Mesendoderm (in vitro differentiated cells): Measurements from ENCODE around the gene NR5A2.

Experiments used
- DNase-seq: peaks from one replicate; pipeline ENCODE4 v3.0.0; 2013
- H2AK5ac ChIP-seq: 2 replicates; pipeline ENCODE4 v1.6.1; 2013; ENCODE audit warnings: low read length, inconsistent platforms
- H2BK120ac ChIP-seq: 2 replicates; pipeline ENCODE4 v1.6.1; 2013; ENCODE audit warnings: low read depth, mild to moderate bottlenecking, low read length, moderate library complexity, mixed read lengths
- H2BK15ac ChIP-seq: replicated peaks from 2 replicates; pipeline ENCODE4 v1.6.1; 2013; ENCODE audit warnings: low read depth, mild to moderate bottlenecking, moderate library complexity
- H2BK5ac ChIP-seq: 2 replicates; pipeline ENCODE4 v1.6.1; 2013; ENCODE audit warnings: low read length, inconsistent platforms
- H3K18ac ChIP-seq: 2 replicates; pipeline ENCODE4 v1.6.1; 2013; ENCODE audit warnings: mild to moderate bottlenecking, low read length, mixed read lengths
- H3K23ac ChIP-seq: one replicate; pipeline ENCODE4 v1.6.1; 2013; ENCODE audit warnings: low read length
- H3K27ac ChIP-seq: 2 replicates; pipeline ENCODE4 v1.5.1; 2013; ENCODE audit warnings: low read depth, mild to moderate bottlenecking, inconsistent platforms, low read length, moderate library complexity
- H3K27me3 ChIP-seq: 2 replicates; pipeline ENCODE4 v1.6.1; 2013; ENCODE audit warnings: low read length, control low read depth, mild to moderate bottlenecking, inconsistent platforms; ENCODE audit not compliant: insufficient read depth, poor library complexity
- H3K36me3 ChIP-seq: 2 replicates; pipeline ENCODE4 v1.6.1; 2013; ENCODE audit warnings: low read length, inconsistent platforms; ENCODE audit not compliant: control insufficient read depth, insufficient read depth
- H3K4ac ChIP-seq: one replicate; pipeline ENCODE4 v1.6.1; 2013; ENCODE audit warnings: low read depth, mild to moderate bottlenecking, low read length, moderate library complexity
- H3K4me1 ChIP-seq: 2 replicates; pipeline ENCODE4 v1.6.1; 2013; ENCODE audit warnings: low read depth, low read length, inconsistent platforms; ENCODE audit not compliant: control insufficient read depth
- H3K4me2 ChIP-seq: 2 replicates; pipeline ENCODE4 v1.6.1; 2013; ENCODE audit warnings: low read length
- H3K4me3 ChIP-seq: 2 replicates; pipeline ENCODE4 v1.5.1; 2013; ENCODE audit warnings: mild to moderate bottlenecking, low read length
- H3K56ac ChIP-seq: one replicate; pipeline ENCODE4 v1.6.1; 2013; ENCODE audit warnings: low read length
- H3K79me1 ChIP-seq: 2 replicates; pipeline ENCODE4 v1.6.1; 2013; ENCODE audit warnings: low read length, inconsistent platforms
- H3K79me2 ChIP-seq: 2 replicates; pipeline ENCODE4 v1.6.1; 2013; ENCODE audit warnings: mild to moderate bottlenecking, low read length; ENCODE audit not compliant: control insufficient read depth, insufficient read depth
- H3K9ac ChIP-seq: 2 replicates; pipeline ENCODE4 v1.6.1; 2013; ENCODE audit warnings: low read length, inconsistent platforms
- H4K5ac ChIP-seq: one replicate; pipeline ENCODE4 v1.6.1; 2013; ENCODE audit warnings: low read length
- H4K8ac ChIP-seq: one replicate; pipeline ENCODE4 v1.6.1; 2013; ENCODE audit warnings: low read depth, mild to moderate bottlenecking, control low read depth, low read length, moderate library complexity
- WGBS: extraction: QIAGEN DNeasy Blood & Tissue Kit; methylation state at CpG from one replicate; pipeline ENCODE4 v1.1.7; 2013; ENCODE audit warnings: low lambda C conversion rate, missing lambda C conversion rate; ENCODE audit not compliant: insufficient coverage; ENCODE audit errors: extremely low coverage; 5-methylcytosine and 5-hydroxymethylcytosine counted together

Gene NR5A2

DNA sequence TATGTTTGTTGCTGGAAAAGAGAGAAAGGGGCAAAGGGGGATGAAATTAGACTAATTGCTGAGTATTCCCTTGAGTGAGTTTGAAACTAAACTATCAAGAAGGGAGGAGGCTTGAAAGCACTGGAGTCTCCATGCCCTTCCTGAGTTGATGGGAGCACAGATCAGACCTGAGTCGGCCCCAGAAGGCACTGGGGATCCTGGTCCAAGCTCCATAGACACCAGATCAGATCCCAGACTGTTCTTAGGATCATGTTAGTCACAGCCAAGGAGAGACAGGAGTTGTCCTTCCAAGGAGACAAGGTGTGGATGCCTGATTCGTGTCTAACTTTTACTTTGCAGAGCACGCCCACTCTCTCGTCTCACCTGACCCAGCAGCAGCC is 152.3 kb downstream of the NR5A2 start:
- Histone ChIP-seq H4K5ac (no peak overlapping the region), H3K27ac (no peak overlapping the region), H3K18ac (no peak overlapping the region), H2BK120ac (no peak overlapping the region), H3K4me3 (no peak overlapping the region), H3K27me3 (no peaks in the 10 kb centered on the region), H3K36me3 (no peaks in the 10 kb centered on the region), H2BK5ac (no peak overlapping the region), H3K9ac (no peak overlapping the region), H4K8ac (no peak overlapping the region), H3K79me1 (no peaks in the 10 kb centered on the region), H3K56ac (no peak overlapping the region), H2AK5ac (no peak overlapping the region), H3K23ac (no peak overlapping the region), H3K4me2 (no peak overlapping the region), H2BK15ac (no peak overlapping the region), H3K4ac (no peak overlapping the region), H3K4me1 (no peaks in the 10 kb centered on the region), H3K79me2 (no peaks in the 10 kb centered on the region)
- DNase-seq: no peak
- no CpG with 5 or more reads among the region's 4 CpGs for WGBS

DNA sequence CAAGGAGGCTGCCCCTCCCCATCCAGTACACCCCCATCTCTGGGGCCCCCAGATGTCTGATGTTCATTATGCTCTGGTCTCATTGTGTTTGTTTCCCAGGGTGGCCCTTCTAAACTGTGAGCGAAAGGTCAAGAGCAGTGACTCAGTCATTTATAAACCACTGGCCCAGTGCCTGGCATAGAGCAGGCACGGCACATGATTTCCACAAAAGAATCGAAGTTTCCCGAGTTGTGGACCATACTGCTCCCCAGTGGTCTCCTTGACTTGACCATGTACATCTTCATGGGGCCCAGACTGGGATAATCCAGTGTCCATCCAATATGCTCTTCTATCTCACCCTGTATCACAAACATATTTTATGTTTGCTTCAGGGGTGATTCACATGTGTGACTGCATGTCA is 153.3 kb downstream of the NR5A2 start:
- H4K5ac ChIP-seq: no peak overlapping the region
- H2BK15ac ChIP-seq: no peak overlapping the region
- no peak overlapping the region for H3K4me2 ChIP-seq
- no peak overlapping the region for H3K4me3 ChIP-seq
- no peak overlapping the region for H3K23ac ChIP-seq
- H3K9ac ChIP-seq: no peak overlapping the region
- WGBS: no CpG with 5 or more reads among the region's 4 CpGs
- no peak for DNase-seq
- no peak overlapping the region for H2AK5ac ChIP-seq
- no peaks in the 10 kb centered on the region for H3K27me3 ChIP-seq
- H4K8ac ChIP-seq: no peak overlapping the region
- H3K79me2 ChIP-seq: no peaks in the 10 kb centered on the region
- no peak overlapping the region for H2BK120ac ChIP-seq
- no peak overlapping the region for H3K27ac ChIP-seq
- H3K36me3 ChIP-seq: no peaks in the 10 kb centered on the region
- H3K79me1 ChIP-seq: no peaks in the 10 kb centered on the region
- H3K4me1 ChIP-seq: no peaks in the 10 kb centered on the region
- no peak overlapping the region for H3K18ac ChIP-seq
- H3K56ac ChIP-seq: no peak overlapping the region
- no peak overlapping the region for H3K4ac ChIP-seq
- H2BK5ac ChIP-seq: no peak overlapping the region

DNA sequence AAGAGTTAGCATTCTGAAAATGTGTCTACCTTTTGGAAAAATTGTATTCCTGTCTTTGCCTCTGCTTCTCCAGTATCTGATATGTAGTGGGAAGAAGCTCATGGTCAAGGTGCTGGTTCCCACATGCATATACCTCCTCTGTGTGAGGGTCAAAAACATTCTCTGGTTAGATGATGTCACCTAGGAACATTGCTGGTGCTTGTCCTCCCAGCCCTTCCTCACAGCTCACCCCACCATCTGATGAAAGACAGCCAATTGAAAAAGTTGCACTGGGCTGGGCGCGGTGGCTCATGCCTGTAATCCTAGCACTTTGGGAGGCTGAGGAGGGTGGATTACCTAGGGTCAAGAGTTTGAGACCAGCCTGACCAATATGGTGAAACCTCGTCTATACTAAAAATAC is 154.4 kb downstream of the NR5A2 start:
- Histone ChIP-seq H3K27me3 (no peaks in the 10 kb centered on the region), H3K79me2 (no peaks in the 10 kb centered on the region), H3K4me3 (no peak overlapping the region), H2BK120ac (no peak overlapping the region), H2BK15ac (no peak overlapping the region), H3K79me1 (no peaks in the 10 kb centered on the region), H2BK5ac (no peak overlapping the region), H2AK5ac (no peak overlapping the region), H3K9ac (no peak overlapping the region), H3K56ac (no peak overlapping the region), H3K4me2 (no peak overlapping the region), H3K4me1 (no peaks in the 10 kb centered on the region), H3K4ac (no peak overlapping the region), H4K5ac (no peak overlapping the region), H3K18ac (no peak overlapping the region), H3K36me3 (no peaks in the 10 kb centered on the region), H3K23ac (no peak overlapping the region), H3K27ac (no peak overlapping the region), H4K8ac (no peak overlapping the region)
- DNase-seq: no peak
- no CpG with 5 or more reads among the region's 3 CpGs for WGBS

DNA sequence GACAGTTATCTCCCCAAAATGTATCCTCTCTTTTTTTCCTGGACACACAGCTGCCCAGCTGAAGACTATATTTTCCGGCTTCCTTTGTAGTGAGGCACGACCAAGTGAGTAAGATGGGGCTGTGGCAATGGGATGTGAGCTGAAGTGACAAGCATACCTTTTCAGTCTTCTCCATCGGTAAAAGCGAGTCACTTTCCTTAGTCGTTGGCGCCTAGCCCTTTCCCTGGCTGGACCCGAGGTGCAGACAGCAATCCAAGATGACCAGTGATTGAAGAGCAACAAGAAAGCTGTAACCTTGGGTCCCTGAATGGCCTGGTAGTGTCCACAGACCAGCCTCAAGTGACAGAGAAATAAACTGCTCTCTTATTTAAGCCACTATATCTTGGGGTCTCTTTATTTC is 155.2 kb downstream of the NR5A2 start:
- Histone ChIP-seq H2AK5ac (no peak overlapping the region), H3K9ac (no peak overlapping the region), H3K27me3 (no peaks in the 10 kb centered on the region), H2BK120ac (no peak overlapping the region), H2BK15ac (no peak overlapping the region), H3K79me2 (no peaks in the 10 kb centered on the region), H3K4me2 (no peak overlapping the region), H3K4me3 (no peak overlapping the region), H4K8ac (no peak overlapping the region), H3K4me1 (no peaks in the 10 kb centered on the region), H3K23ac (no peak overlapping the region), H3K79me1 (no peaks in the 10 kb centered on the region), H3K36me3 (no peaks in the 10 kb centered on the region), H4K5ac (no peak overlapping the region), H3K18ac (no peak overlapping the region), H3K27ac (no peak overlapping the region), H3K4ac (no peak overlapping the region), H2BK5ac (no peak overlapping the region), H3K56ac (no peak overlapping the region)
- no CpG with 5 or more reads among the region's 7 CpGs for WGBS
- DNase-seq: no peak

DNA sequence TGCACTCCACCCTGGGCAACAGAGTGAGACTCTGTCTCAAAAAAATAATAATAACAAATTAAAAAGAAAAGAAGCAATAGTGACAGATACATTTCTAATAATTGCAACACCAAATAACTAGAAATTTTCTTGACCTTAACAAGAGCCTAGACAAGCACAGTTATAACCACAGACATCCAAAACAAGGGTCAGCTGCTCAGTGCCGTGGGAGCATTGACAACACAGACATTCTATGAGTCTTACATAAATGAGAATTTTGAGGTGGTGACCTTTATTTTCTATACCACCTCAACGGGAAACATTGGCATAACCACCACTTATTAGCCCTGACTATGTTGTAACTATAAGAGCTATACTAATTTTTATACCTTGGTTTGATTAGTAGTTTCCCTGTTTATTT is 156.1 kb downstream of the NR5A2 start:
- WGBS: no CpG with 5 or more reads among the region's 2 CpGs
- no peak overlapping the region for H3K27ac ChIP-seq
- H2BK15ac ChIP-seq: no peak overlapping the region
- no peak overlapping the region for H2BK5ac ChIP-seq
- H3K18ac ChIP-seq: no peak overlapping the region
- H3K79me1 ChIP-seq: no peaks in the 10 kb centered on the region
- no peaks in the 10 kb centered on the region for H3K79me2 ChIP-seq
- no peak overlapping the region for H3K4me2 ChIP-seq
- no peak overlapping the region for H3K23ac ChIP-seq
- H2AK5ac ChIP-seq: no peak overlapping the region
- H4K8ac ChIP-seq: no peak overlapping the region
- H3K56ac ChIP-seq: no peak overlapping the region
- H3K4me1 ChIP-seq: no peaks in the 10 kb centered on the region
- no peak overlapping the region for H3K9ac ChIP-seq
- H2BK120ac ChIP-seq: no peak overlapping the region
- no peaks in the 10 kb centered on the region for H3K36me3 ChIP-seq
- no peak for DNase-seq
- no peak overlapping the region for H3K4me3 ChIP-seq
- H3K27me3 ChIP-seq: no peaks in the 10 kb centered on the region
- no peak overlapping the region for H3K4ac ChIP-seq
- H4K5ac ChIP-seq: no peak overlapping the region

DNA sequence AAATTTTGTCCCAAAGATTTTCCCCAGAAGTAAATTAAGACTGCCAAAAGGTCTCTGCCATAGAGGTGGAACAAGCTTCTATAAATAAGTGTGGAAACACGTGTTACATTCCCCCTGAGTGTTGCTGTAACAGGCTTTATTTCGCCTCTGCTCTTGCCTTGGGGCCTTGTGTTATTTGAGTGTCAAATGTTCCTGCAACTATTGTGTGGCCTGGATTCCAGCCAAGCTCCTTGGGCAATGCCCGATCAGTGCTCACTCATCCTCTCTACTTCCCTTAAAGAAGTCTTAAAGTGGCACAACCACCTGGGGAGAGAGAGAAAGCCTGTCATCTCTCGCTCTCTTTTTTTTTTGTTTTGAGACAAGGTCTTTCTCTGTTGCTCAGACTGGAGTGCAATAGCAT is 156.7 kb downstream of the NR5A2 start:
- H3K27me3 ChIP-seq: no peaks in the 10 kb centered on the region
- WGBS: no CpG with 5 or more reads among the region's 4 CpGs
- H3K27ac ChIP-seq: no peak overlapping the region
- H2AK5ac ChIP-seq: no peak overlapping the region
- H2BK5ac ChIP-seq: no peak overlapping the region
- H3K79me1 ChIP-seq: no peaks in the 10 kb centered on the region
- H3K4me3 ChIP-seq: no peak overlapping the region
- no peak overlapping the region for H2BK15ac ChIP-seq
- H2BK120ac ChIP-seq: no peak overlapping the region
- H4K5ac ChIP-seq: no peak overlapping the region
- H3K18ac ChIP-seq: no peak overlapping the region
- H3K23ac ChIP-seq: no peak overlapping the region
- H3K4me1 ChIP-seq: no peaks in the 10 kb centered on the region
- H3K79me2 ChIP-seq: no peaks in the 10 kb centered on the region
- no peak overlapping the region for H3K4ac ChIP-seq
- no peaks in the 10 kb centered on the region for H3K36me3 ChIP-seq
- H4K8ac ChIP-seq: no peak overlapping the region
- H3K9ac ChIP-seq: no peak overlapping the region
- H3K56ac ChIP-seq: no peak overlapping the region
- H3K4me2 ChIP-seq: no peak overlapping the region
- DNase-seq: no peak
